HG02623 (cell line): ENCODE measurements around the gene SYT14.
"Not testable (repeated sequence)": the region's sequence is repeated elsewhere in the genome, so short reads cannot be mapped to it uniquely, and the experiment has no call there.

Experiments used
- ATAC-seq: cut with Tn5 transposase; IDR thresholded peaks from one replicate; pipeline ENCODE4 v1.9.1; 2021; ENCODE audit warnings: moderate library complexity; ENCODE audit not compliant: unreplicated experiment

SYT14 gene

DNA sequence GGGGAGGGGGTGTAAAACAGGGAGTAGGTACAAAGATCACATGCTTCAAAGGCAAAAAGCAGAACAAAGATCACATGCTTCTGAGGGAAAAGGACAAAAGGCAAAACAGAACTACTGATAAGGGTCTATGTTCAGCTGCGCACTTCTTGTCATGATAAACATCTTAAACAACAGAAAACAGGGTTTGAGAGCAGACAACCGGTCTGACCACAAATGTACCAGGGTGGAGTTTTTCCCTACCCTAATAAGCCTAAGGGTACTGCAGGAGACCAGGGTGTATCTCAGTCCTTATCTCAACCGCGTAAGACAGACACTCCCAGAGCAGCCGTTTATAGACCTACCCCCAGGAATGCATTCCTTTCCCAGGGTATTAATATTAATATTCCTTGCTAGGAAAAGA is 258.2 kb downstream of the SYT14 start:
- ATAC-seq: not testable (repeated sequence)

GRCh38 chr1:210198840-210199239 is 260.8 kb downstream of the SYT14 start:
- no peak for ATAC-seq

DNA sequence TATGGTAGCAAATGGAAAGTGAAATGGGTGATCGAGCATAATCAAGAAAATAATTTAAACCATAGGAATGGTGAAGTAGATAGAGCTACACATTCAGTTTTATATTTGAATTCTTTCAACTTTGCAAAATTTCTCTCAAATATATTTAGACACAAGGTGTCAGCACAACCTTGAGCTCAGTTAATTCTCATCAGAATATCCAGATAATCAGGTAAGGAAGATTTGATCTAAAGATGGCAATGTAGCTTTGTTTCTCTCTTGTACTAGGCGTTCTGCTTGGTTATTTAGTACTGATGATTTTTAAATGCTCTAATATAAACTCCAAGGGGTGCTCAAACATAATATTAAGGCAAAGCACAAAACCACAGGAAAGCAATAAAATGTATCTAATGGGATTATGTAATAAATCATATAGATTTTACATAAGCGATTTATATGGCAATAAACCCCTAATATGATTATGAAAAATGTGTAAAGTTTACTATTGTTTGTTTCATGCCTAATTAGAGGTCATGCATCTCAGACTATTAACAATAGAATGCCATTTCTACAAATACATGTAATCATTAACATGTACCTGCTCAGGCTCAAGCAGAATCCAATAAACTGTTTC is 262.2 kb downstream of the SYT14 start:
- no peak for ATAC-seq

GRCh38 chr1:210201681-210202080 is 263.7 kb downstream of the SYT14 start:
- ATAC-seq: no peak

DNA sequence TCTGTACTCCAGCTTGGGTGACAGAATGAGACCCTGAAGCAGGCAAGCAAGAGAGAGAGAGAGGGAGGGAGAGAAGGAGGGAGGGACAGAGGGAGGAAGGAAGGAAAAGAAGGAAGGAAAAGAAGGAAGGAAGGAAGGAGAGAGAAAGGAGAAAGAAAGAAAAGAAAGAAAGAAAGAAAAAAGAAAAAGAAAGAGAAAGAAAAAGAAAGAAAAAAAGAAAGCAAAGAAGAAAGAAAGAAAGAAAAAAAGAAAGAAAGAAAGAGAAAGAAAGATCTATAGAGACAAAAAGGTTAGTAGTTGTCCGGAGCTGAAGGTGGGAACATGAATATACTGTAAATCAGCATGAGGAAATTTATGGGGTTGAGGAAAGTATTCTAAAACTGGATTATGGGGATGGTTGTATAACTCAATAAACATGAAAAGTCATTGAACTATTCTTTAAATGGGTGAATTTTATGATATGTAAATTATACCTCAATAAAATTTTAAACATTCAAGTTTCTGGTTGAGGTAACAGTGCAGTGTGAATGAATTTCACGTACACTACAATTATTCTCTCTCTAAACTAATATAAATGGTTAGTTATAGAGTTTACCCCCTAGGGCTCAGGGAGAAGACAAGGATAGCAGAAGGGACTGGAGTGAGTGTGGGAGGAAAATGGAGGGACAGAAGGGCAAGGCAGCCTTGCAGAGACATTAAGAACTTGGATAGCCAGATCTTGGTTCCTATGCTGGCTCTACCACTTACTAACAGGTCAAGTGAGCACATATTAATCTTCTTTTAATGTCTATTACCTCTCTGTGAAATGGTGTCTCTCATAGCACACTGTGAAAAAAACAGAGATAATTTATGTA is 269.8 kb downstream of the SYT14 start:
- ATAC-seq: no peak

- ATAC-seq: no peak
Observed at GRCh38 chr1:210213335-210213734, 275.3 kb downstream of the SYT14 start.

DNA sequence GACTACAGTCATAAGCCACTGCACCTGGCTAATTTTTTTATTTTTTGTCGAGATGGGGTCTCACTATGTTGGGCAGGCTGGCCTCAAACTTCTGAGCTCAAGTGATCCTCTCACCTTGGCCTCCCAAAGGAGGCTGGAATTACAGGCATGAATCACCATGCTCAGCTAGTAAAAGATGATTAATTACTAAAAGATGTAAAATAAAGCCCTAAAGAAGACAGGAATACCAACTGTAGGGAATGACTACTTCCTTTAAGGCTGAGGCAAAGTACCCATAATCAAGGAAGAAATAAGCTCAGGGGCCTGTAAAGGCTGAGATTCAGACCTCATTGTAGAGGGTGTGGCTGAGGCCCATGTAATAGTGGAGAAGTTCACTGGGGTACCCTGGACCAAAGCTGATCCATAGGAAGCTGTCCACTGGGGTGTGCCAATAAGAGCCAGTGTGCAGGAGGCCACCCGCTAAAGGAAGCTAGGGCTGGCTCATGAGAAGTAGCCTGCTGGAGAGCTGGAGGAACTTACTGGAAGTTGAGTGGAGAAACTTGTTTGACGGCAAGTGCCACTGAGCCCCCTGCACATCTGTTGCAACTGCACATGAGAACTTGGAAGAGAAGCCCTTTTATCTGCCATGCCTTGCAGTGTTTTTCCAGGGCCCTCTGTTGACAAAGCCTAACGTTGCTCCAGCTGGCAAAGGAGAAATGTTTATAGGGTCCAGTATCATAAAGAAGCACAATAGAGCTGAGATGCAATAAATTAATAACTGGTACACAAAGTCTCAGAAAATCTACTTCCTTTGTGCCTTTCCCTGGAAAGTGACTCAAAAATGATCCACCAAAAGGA is 276.8 kb downstream of the SYT14 start:
- ATAC-seq: no peak

GRCh38 chr1:210217482-210217881 is 279.5 kb downstream of the SYT14 start:
- ATAC-seq: no peak

DNA sequence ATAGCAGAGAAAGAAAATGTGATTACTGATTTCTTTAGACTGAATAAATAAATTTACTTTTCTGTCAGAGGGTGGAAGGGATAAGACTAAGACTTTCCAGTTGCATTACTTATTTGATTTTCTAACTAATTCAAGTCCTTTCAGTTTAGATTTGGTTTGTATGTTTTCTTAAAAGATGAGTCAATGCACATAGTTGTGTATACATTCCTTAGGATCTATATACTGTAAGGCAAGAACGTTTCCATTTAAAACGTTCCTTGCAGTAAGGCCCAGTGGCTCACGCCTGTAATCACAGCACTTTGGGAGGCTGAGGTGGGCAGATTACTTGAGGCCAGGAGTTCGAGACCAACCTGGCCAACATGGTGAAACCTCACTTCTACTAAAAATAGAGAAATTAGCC is 280.0 kb downstream of the SYT14 start:
- no peak for ATAC-seq
